H1 (cell line): Measurements from ENCODE around the gene DPF3.

Experiments used
- FOSL1 ChIP-seq: IDR thresholded peaks from 2 replicates; pipeline ENCODE4 v1.6.1; 2011; ENCODE audit warnings: mild to moderate bottlenecking, low read depth, low read length, moderate library complexity; ENCODE audit not compliant: insufficient read depth
- POLR2A ChIP-seq, 2 experiments: IDR thresholded peaks; 1 replicate in 1 of 2; 2 replicates in 1 of 2; pipeline ENCODE4 v1.6.1; 2011; ENCODE audit warnings: low read depth in 2 of 2, low read length in 2 of 2, mild to moderate bottlenecking in 2 of 2; ENCODE audit errors: control extremely low read depth in 1 of 2
- POLR2AphosphoS5 ChIP-seq: IDR thresholded peaks from 2 replicates; pipeline ENCODE4 v1.6.1; 2011; ENCODE audit warnings: low read depth, low read length
- RXRA ChIP-seq: IDR thresholded peaks from 2 replicates; pipeline ENCODE4 v1.6.1; 2011; ENCODE audit warnings: low read depth, mild to moderate bottlenecking, low read length, moderate library complexity; ENCODE audit not compliant: insufficient read depth
- TAF1 ChIP-seq: IDR thresholded peaks from 2 replicates; pipeline ENCODE4 v1.6.1; 2011; ENCODE audit warnings: mild to moderate bottlenecking, low read depth, low read length
- TBP ChIP-seq: IDR thresholded peaks from 2 replicates; pipeline ENCODE4 v1.6.1; 2011; ENCODE audit warnings: low read depth, low read length, improper control_type of control experiment
- TF ChIP-seq, protein P1 (sequence below), 3 experiments: IDR thresholded peaks; 1 replicate in 2 of 3; 2 replicates in 1 of 3; pipeline versions ENCODE4 v1.5.1 to v1.6.1; 2011; ENCODE audit warnings: low read length in 3 of 3, mild to moderate bottlenecking in 3 of 3, inconsistent platforms in 2 of 3, low read depth in 1 of 3, moderate library complexity in 1 of 3; ENCODE audit not compliant: insufficient read depth in 1 of 3; ENCODE audit errors: control extremely low read depth in 1 of 3
- TF ChIP-seq, protein P2 (sequence below): IDR thresholded peaks from 2 replicates; pipeline ENCODE4 v1.6.1; 2011; ENCODE audit warnings: low read length, improper control_type of control experiment

DNA sequence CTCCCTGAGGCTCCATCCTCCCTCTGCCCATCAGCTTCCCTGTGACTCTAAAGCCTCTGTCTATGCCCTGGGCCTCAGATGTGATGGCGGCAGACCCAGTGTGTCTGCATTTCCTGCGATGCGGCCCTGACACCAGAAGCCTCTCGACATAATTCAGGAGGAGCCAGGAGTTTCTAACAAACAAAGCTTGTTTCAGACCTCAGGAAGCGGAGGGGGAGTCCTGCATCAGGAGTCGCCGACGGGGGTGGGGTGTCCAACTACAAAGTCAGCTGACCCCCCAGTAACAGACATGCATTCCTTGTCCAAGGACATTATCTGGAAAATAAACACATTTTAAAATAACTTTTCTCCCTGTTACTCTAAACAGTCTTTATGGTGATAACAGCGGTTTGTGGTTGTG, 167.5 kb downstream of the DPF3 start:
- TF ChIP-seq POLR2A (IDR thresholded peaks at IDR 0.05; ENCODE audit: control extremely low read depth in 1 of 2, low read depth in 2 of 2, low read length in 2 of 2) = no peak
- TF ChIP-seq, protein P1, sequence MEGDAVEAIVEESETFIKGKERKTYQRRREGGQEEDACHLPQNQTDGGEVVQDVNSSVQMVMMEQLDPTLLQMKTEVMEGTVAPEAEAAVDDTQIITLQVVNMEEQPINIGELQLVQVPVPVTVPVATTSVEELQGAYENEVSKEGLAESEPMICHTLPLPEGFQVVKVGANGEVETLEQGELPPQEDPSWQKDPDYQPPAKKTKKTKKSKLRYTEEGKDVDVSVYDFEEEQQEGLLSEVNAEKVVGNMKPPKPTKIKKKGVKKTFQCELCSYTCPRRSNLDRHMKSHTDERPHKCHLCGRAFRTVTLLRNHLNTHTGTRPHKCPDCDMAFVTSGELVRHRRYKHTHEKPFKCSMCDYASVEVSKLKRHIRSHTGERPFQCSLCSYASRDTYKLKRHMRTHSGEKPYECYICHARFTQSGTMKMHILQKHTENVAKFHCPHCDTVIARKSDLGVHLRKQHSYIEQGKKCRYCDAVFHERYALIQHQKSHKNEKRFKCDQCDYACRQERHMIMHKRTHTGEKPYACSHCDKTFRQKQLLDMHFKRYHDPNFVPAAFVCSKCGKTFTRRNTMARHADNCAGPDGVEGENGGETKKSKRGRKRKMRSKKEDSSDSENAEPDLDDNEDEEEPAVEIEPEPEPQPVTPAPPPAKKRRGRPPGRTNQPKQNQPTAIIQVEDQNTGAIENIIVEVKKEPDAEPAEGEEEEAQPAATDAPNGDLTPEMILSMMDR (IDR thresholded peaks at IDR 0.05; ENCODE audit: control extremely low read depth in 1 of 3, insufficient read depth in 1 of 3, low read depth in 1 of 3, low read length in 3 of 3) = no peak
- TF ChIP-seq TAF1 = no peak
- TF ChIP-seq FOSL1 = no peak
- no peak for TF ChIP-seq POLR2AphosphoS5
- TF ChIP-seq, protein P2, sequence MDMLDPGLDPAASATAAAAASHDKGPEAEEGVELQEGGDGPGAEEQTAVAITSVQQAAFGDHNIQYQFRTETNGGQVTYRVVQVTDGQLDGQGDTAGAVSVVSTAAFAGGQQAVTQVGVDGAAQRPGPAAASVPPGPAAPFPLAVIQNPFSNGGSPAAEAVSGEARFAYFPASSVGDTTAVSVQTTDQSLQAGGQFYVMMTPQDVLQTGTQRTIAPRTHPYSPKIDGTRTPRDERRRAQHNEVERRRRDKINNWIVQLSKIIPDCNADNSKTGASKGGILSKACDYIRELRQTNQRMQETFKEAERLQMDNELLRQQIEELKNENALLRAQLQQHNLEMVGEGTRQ = no peak
- no peak for TF ChIP-seq RXRA
- TF ChIP-seq TBP = no peak
